Transverse colon (tissue), 4 donors: ENCODE results near the gene ZBTB39. TPM values are rescaled to one million over a fixed set of nuclear protein-coding genes. Genes with fewer than 3 reads are reported as not detected.

Experiments used
- DNase-seq: peaks from one replicate; pipeline ENCODE4 v3.0.0-alpha.2; 2019
- H3K27ac ChIP-seq, 4 donors: fragments of 200-600 bp; sonication (generic); 2 replicates each; pipeline ENCODE4 v1.5.1; 2016 to 2018; ENCODE audit warnings: inconsistent platforms in 4 of 4
- H3K27me3 ChIP-seq: fragments of 200-600 bp; sonication (generic); 2 replicates; pipeline ENCODE4 v1.5.1; 2017; ENCODE audit warnings: inconsistent platforms
- H3K36me3 ChIP-seq, 4 donors: fragments of 200-600 bp; sonication (generic); 2 replicates each; pipeline ENCODE4 v1.5.1; 2017 to 2019; ENCODE audit warnings: inconsistent platforms in 4 of 4
- H3K4me1 ChIP-seq, 4 donors: fragments of 200-600 bp; sonication (generic); 2 replicates each; pipeline ENCODE4 v1.5.1; 2017 to 2020; ENCODE audit warnings: inconsistent platforms in 4 of 4
- H3K4me3 ChIP-seq, 4 donors: fragments of 200-600 bp; sonication (generic); 1 replicate in 1 of 4; 2 replicates in 3 of 4; pipeline versions ENCODE4 v1.5.1 to v1.6.1; 2017 to 2019; ENCODE audit warnings: inconsistent platforms in 4 of 4
- H3K9me3 ChIP-seq, 2 donors: fragments of 200-600 bp; sonication (generic); 2 replicates each; pipeline ENCODE4 v1.5.1; 2017 to 2019; ENCODE audit warnings: inconsistent platforms in 2 of 2
- CTCF ChIP-seq, 5 experiments: fragments of 200-600 bp in 3 of 5; fragments of 450-650 bp in 2 of 5; sonication (generic) in 3 of 5; IDR thresholded peaks; 1 replicate in 2 of 5; 2 replicates in 3 of 5; pipeline ENCODE4 v1.5.1; 2016 to 2017; ENCODE audit warnings: antibody characterized with exemption in 5 of 5, inconsistent platforms in 3 of 5, mild to moderate bottlenecking in 2 of 5, moderate library complexity in 1 of 5
- EP300 ChIP-seq: sonication (generic); formaldehyde crosslinking; IDR thresholded peaks from one replicate; pipeline ENCODE4 v1.6.1; 2017; ENCODE audit warnings: antibody characterized with exemption, low read depth
- POLR2A ChIP-seq: fragments of 450-650 bp; IDR thresholded peaks from one replicate; pipeline ENCODE4 v1.6.1; 2016; ENCODE audit warnings: antibody characterized with exemption, mild to moderate bottlenecking, moderate library complexity
- POLR2AphosphoS5 ChIP-seq, 3 donors: sonication (generic); formaldehyde crosslinking; IDR thresholded peaks; one replicate each; pipeline ENCODE4 v1.6.1; 2016; ENCODE audit warnings: antibody characterized with exemption in 3 of 3
- WGBS, 2 donors: methylation state at CpG; one replicate each; pipeline ENCODE4 v1.1.5; 2018; ENCODE audit warnings: low coverage in 1 of 2; 5-methylcytosine and 5-hydroxymethylcytosine counted together
- in situ Hi-C, 4 donors: fragments of 200-750 bp; cut with MboI; loops; one replicate each; pipeline versions ENCODE4 v1.15.0 to v1.15.1; 2017; ENCODE audit warnings: low sequenced_read_pairs in 3 of 4, low pct_ligation_motif_present in 1 of 4, low pct_unique_long_range_greater_than_20kb in 1 of 4
- intact Hi-C: fragments of 100-400 bp; cut with DNase I; formaldehyde crosslinking; loops from one replicate; pipeline ENCODE4 v1.15.1; 2023; ENCODE audit warnings: low total_unique reads
- total RNA-seq, 4 donors: library from RNA; depleted of rRNA; stranded (reverse); fragments of >200 nt; gene quantifications; one replicate each; pipeline ENCODE4 v1.1.0, GENCODE V29; 2016

The ZBTB39 gene
- total RNA-seq, 4 donors from 2014 or later: 3.4 to 8.0 (median 4.8) TPM

- DNase-seq: no peak
- intact Hi-C loops: no loop called here
Measured at GRCh38 chr12:57037264-57037663, 30.9 kb upstream of the ZBTB39 start.

GRCh38 chr12:57033431-57033830 lies 27.1 kb upstream of the ZBTB39 start:
- Histone ChIP-seq H3K36me3 (peaks cover 0 to 13% (median 0%) of the 10 kb centered on the region in 4 donors), H3K27ac (no peak overlapping the region), H3K9me3 (no peaks in the 10 kb centered on the region), H3K27me3 (no peaks in the 10 kb centered on the region), H3K4me3 (no peak overlapping the region), H3K4me1 (peaks cover 0 to 7% (median 0%) of the 10 kb centered on the region in 4 donors)
- TF ChIP-seq EP300: no peak
- TF ChIP-seq CTCF (IDR thresholded peaks at IDR 0.05): no peak
- no peak for TF ChIP-seq POLR2A
- TF ChIP-seq POLR2AphosphoS5 (IDR thresholded peaks at IDR 0.05): no peak
- in situ Hi-C loops: no loop called here
- WGBS, 2 donors: 81 to 92% methylated on average over 3 of the region's 3 CpGs
- intact Hi-C loops: no loop called here
- no peak for DNase-seq

More at GRCh38 chr12:57037264-57037663, 30.9 kb upstream of the ZBTB39 start:
- WGBS, 2 donors: 43 to 87% methylated on average over 1 to 3 of the region's 3 CpGs
- no peaks in the 10 kb centered on the region for H3K4me1 ChIP-seq
- TF ChIP-seq EP300 (no peak), CTCF (IDR thresholded peaks at IDR 0.05) (no peak), POLR2AphosphoS5 (IDR thresholded peaks at IDR 0.05) (no peak), POLR2A (no peak)
- H3K36me3 ChIP-seq: peaks cover 0 to 7% (median under 1%) of the 10 kb centered on the region in 4 donors
- H3K9me3 ChIP-seq: no peaks in the 10 kb centered on the region
- no peaks in the 10 kb centered on the region for H3K27me3 ChIP-seq
- no peak overlapping the region for H3K27ac ChIP-seq
- no peak overlapping the region for H3K4me3 ChIP-seq
- in situ Hi-C loops: no loop called here

- H3K27ac ChIP-seq: no peak overlapping the region
- no peaks in the 10 kb centered on the region for H3K9me3 ChIP-seq
- H3K27me3 ChIP-seq: no peaks in the 10 kb centered on the region
- 50 to 85% methylated on average over 3 to 7 of the region's 7 CpGs for WGBS, 2 donors
- peaks cover 0 to 11% (median 0%) of the 10 kb centered on the region in 4 donors for H3K36me3 ChIP-seq
- TF ChIP-seq EP300: no peak
- TF ChIP-seq CTCF (IDR thresholded peaks at IDR 0.05): no peak
- no peak for TF ChIP-seq POLR2A
- TF ChIP-seq POLR2AphosphoS5 (IDR thresholded peaks at IDR 0.05): no peak
- in situ Hi-C loops: no loop called here
- intact Hi-C loops: no loop called here
- no peak for DNase-seq
- H3K4me1 ChIP-seq: peaks cover 0 to 13% (median 0%) of the 10 kb centered on the region in 4 donors
- no peak overlapping the region for H3K4me3 ChIP-seq
Measured at GRCh38 chr12:57031789-57032188, 25.4 kb upstream of the ZBTB39 start.

- TF ChIP-seq CTCF (IDR thresholded peaks at IDR 0.05): no peak
- TF ChIP-seq EP300: no peak
- TF ChIP-seq POLR2A: no peak
- no peak for TF ChIP-seq POLR2AphosphoS5 (IDR thresholded peaks at IDR 0.05)
- 17 to 24% methylated on average over 2 of the region's 2 CpGs for WGBS, 2 donors
- Histone ChIP-seq H3K36me3 (peaks cover 0 to 6% (median 0%) of the 10 kb centered on the region in 4 donors), H3K9me3 (no peaks in the 10 kb centered on the region), H3K4me3 (no peak overlapping the region), H3K4me1 (peaks cover 0 to 13% (median 0%) of the 10 kb centered on the region in 4 donors), H3K27ac (no peak overlapping the region), H3K27me3 (no peaks in the 10 kb centered on the region)
- DNase-seq: no peak
- in situ Hi-C loops (no loop called here), intact Hi-C loops (no loop called here)
Measured at GRCh38 chr12:57031138-57031725, 24.9 kb upstream of the ZBTB39 start.
